Tibial artery (tissue), 4 donors: Measurements from ENCODE around the gene RTN4RL2.

Experiments
- DNase-seq, 2 donors: peaks; one replicate each; pipeline ENCODE4 v3.0.0-alpha.2; 2019
- H3K27ac ChIP-seq, 2 donors: fragments of 200-600 bp; sonication (generic) in 1 of 2; 1 replicate in 1 of 2; 2 replicates in 1 of 2; pipeline ENCODE4 v1.5.1; 2018 to 2019; ENCODE audit warnings: mild to moderate bottlenecking in 1 of 2
- H3K27me3 ChIP-seq, 2 donors: fragments of 200-600 bp; sonication (generic) in 1 of 2; one replicate each; pipeline versions ENCODE4 v1.5.1 to v1.6.0; 2016 to 2019
- H3K36me3 ChIP-seq, 3 donors: fragments of 200-600 bp; sonication (generic) in 2 of 3; one replicate each; pipeline ENCODE4 v1.5.1; 2016 to 2019; ENCODE audit warnings: mild to moderate bottlenecking in 2 of 3
- H3K4me1 ChIP-seq, 4 donors: fragments of 200-600 bp; sonication (generic) in 2 of 4; 1 replicate in 3 of 4; 2 replicates in 1 of 4; pipeline ENCODE4 v1.5.1; 2016 to 2019
- H3K4me3 ChIP-seq, 2 donors: fragments of 200-600 bp; sonication (generic) in 1 of 2; 1 replicate in 1 of 2; 2 replicates in 1 of 2; pipeline ENCODE4 v1.5.1; 2018 to 2019; ENCODE audit warnings: mild to moderate bottlenecking in 2 of 2
- H3K9me3 ChIP-seq, 3 donors: fragments of 200-600 bp; sonication (generic) in 1 of 3; one replicate each; pipeline ENCODE4 v1.5.1; 2016 to 2019
- CTCF ChIP-seq, 2 experiments: fragments of 200-600 bp in 1 of 2; fragments of 450-650 bp in 1 of 2; IDR thresholded peaks; one replicate each; pipeline ENCODE4 v1.5.1; 2017 to 2019; ENCODE audit warnings: antibody characterized with exemption in 2 of 2, mild to moderate bottlenecking in 1 of 2, moderate library complexity in 1 of 2
- intact Hi-C: fragments of 100-400 bp; cut with DNase I; formaldehyde crosslinking; loops from one replicate; pipeline ENCODE4 v1.15.0; 2023; ENCODE audit warnings: low total_unique reads

Gene RTN4RL2

GRCh38 chr11:57469268-57469667, 8.9 kb downstream of the RTN4RL2 start:
- DNase-seq = no peak
- no peaks in the 10 kb centered on the region for H3K36me3 ChIP-seq
- H3K4me3 ChIP-seq = no peak overlapping the region
- TF ChIP-seq CTCF (IDR thresholded peaks at IDR 0.05) = no peak
- H3K4me1 ChIP-seq = no peaks in the 10 kb centered on the region
- no peaks in the 10 kb centered on the region for H3K9me3 ChIP-seq
- peaks cover 0 to 39% of the 10 kb centered on the region in 2 donors for H3K27me3 ChIP-seq
- H3K27ac ChIP-seq = no peak overlapping the region
- intact Hi-C loops = no loop called here

- no peaks in the 10 kb centered on the region for H3K9me3 ChIP-seq
- no peak for DNase-seq
- intact Hi-C loops = no loop called here
- no peak overlapping the region for H3K27ac ChIP-seq
- peaks cover 0 to 62% of the 10 kb centered on the region in 2 donors for H3K27me3 ChIP-seq
- TF ChIP-seq CTCF (IDR thresholded peaks at IDR 0.05) = no peak
- peaks cover 0 to 11% (median 9%) of the 10 kb centered on the region in 4 donors for H3K4me1 ChIP-seq
- H3K4me3 ChIP-seq = no peak overlapping the region
- no peaks in the 10 kb centered on the region for H3K36me3 ChIP-seq
Observed at GRCh38 chr11:57471496-57471895, 11.2 kb downstream of the RTN4RL2 start.

GRCh38 chr11:57473285-57473841, 13.0 kb downstream of the RTN4RL2 start:
- no peaks in the 10 kb centered on the region for H3K36me3 ChIP-seq
- H3K4me3 ChIP-seq = no peak overlapping the region
- H3K27me3 ChIP-seq = peaks cover 0 to 68% of the 10 kb centered on the region in 2 donors
- H3K27ac ChIP-seq = no peak overlapping the region
- H3K9me3 ChIP-seq = no peaks in the 10 kb centered on the region
- intact Hi-C loops = no loop called here
- DNase-seq = no peak
- H3K4me1 ChIP-seq = peaks cover 0 to 18% (median 14%) of the 10 kb centered on the region in 4 donors
- TF ChIP-seq CTCF (IDR thresholded peaks at IDR 0.05) = no peak

- no peak for TF ChIP-seq CTCF (IDR thresholded peaks at IDR 0.05)
- intact Hi-C loops = no loop called here
- no peak for DNase-seq
- H3K27me3 ChIP-seq = peaks cover 0 to 69% of the 10 kb centered on the region in 2 donors
- H3K9me3 ChIP-seq = no peaks in the 10 kb centered on the region
- peaks cover 0 to 18% (median 14%) of the 10 kb centered on the region in 4 donors for H3K4me1 ChIP-seq
- no peaks in the 10 kb centered on the region for H3K36me3 ChIP-seq
- no peak overlapping the region for H3K4me3 ChIP-seq
- no peak overlapping the region for H3K27ac ChIP-seq
Observed at GRCh38 chr11:57474017-57474802, 13.9 kb downstream of the RTN4RL2 start.

GRCh38 chr11:57474803-57475115, 14.4 kb downstream of the RTN4RL2 start:
- H3K4me3 ChIP-seq = no peak overlapping the region
- intact Hi-C loops = no loop called here
- no peaks in the 10 kb centered on the region for H3K9me3 ChIP-seq
- no peaks in the 10 kb centered on the region for H3K36me3 ChIP-seq
- H3K4me1 ChIP-seq = peaks cover 0 to 18% (median 14%) of the 10 kb centered on the region in 4 donors
- H3K27me3 ChIP-seq = peaks cover 0 to 70% of the 10 kb centered on the region in 2 donors
- DNase-seq = no peak
- TF ChIP-seq CTCF (IDR thresholded peaks at IDR 0.05) = no peak
- H3K27ac ChIP-seq = no peak overlapping the region
